Measurements from ENCODE around the gene PCNP. TPM values are rescaled to one million over a fixed set of nuclear protein-coding genes. Genes with fewer than 3 reads are reported as not detected.
"Not testable (repeated sequence)": the region's sequence is repeated elsewhere in the genome, so short reads cannot be mapped to it uniquely, and the experiment has no call there.

The PCNP gene
- total and polyA plus RNA-seq, 2 donors from 2014 or later, result 63.3 to 148 TPM

- Histone ChIP-seq H3K4me1 (ENCODE audit: control insufficient read depth in 2 of 3, insufficient read depth in 2 of 3, low read depth in 1 of 3, low read length in 3 of 3) (no peaks in the 10 kb centered on the region), H3K9ac (ENCODE audit: low read length in 3 of 3) (no peak overlapping the region), H3K27ac (ENCODE audit: low read depth in 2 of 2, low read length in 2 of 2) (no peak overlapping the region), H3K4me3 (ENCODE audit: low read length in 3 of 3) (no peak overlapping the region), H3K9me3 (ENCODE audit: control insufficient read depth in 2 of 3, insufficient read depth in 1 of 3, low read length in 3 of 3) (no peaks in the 10 kb centered on the region), H3K36me3 (ENCODE audit: control insufficient read depth in 2 of 3, insufficient read depth in 3 of 3, low read length in 3 of 3) (no peaks in the 10 kb centered on the region), H3K27me3 (ENCODE audit: control insufficient read depth, insufficient read depth, low read length) (no peaks in the 10 kb centered on the region)
- DNase-seq (no peak), FAIRE-seq (no peak)
- TF ChIP-seq CTCF (IDR thresholded peaks at IDR 0.05; ENCODE audit: borderline replicate concordance, extremely low read depth, insufficient read depth), result no peak
- intact Hi-C loops (cut with DNase I), result no loop called here
These were observed 29.7 kb upstream of the PCNP start for GRCh38 chr3:101544161-101544850.

- FAIRE-seq, result no peak
- intact Hi-C loops (cut with DNase I), result no loop called here
- no peaks in the 10 kb centered on the region for H3K4me1 ChIP-seq (ENCODE audit: control insufficient read depth in 2 of 3, insufficient read depth in 2 of 3, low read depth in 1 of 3, low read length in 3 of 3)
These were observed 25.4 kb upstream of the PCNP start for GRCh38 chr3:101548527-101549105.

GRCh38 chr3:101549473-101549872, 24.5 kb upstream of the PCNP start:
- Histone ChIP-seq H3K4me1 (ENCODE audit: control insufficient read depth in 2 of 3, insufficient read depth in 2 of 3, low read depth in 1 of 3, low read length in 3 of 3) (no peaks in the 10 kb centered on the region), H3K27me3 (ENCODE audit: control insufficient read depth, insufficient read depth, low read length) (no peaks in the 10 kb centered on the region), H3K9ac (ENCODE audit: low read length in 3 of 3) (no peak overlapping the region), H3K9me3 (ENCODE audit: control insufficient read depth in 2 of 3, insufficient read depth in 1 of 3, low read length in 3 of 3) (no peaks in the 10 kb centered on the region), H3K4me3 (ENCODE audit: low read length in 3 of 3) (no peak overlapping the region), H3K27ac (ENCODE audit: low read depth in 2 of 2, low read length in 2 of 2) (no peak overlapping the region), H3K36me3 (ENCODE audit: control insufficient read depth in 2 of 3, insufficient read depth in 3 of 3, low read length in 3 of 3) (no peaks in the 10 kb centered on the region)
- intact Hi-C loops (cut with DNase I), result no loop called here
- TF ChIP-seq CTCF (IDR thresholded peaks at IDR 0.05; ENCODE audit: borderline replicate concordance, extremely low read depth, insufficient read depth), result no peak
- no peak for DNase-seq
- no peak for FAIRE-seq

More at GRCh38 chr3:101548527-101549105, 25.4 kb upstream of the PCNP start:
- DNase-seq, result no peak
- no peaks in the 10 kb centered on the region for H3K9me3 ChIP-seq (ENCODE audit: control insufficient read depth in 2 of 3, insufficient read depth in 1 of 3, low read length in 3 of 3)
- no peak overlapping the region for H3K9ac ChIP-seq (ENCODE audit: low read length in 3 of 3)
- H3K27me3 ChIP-seq (ENCODE audit: control insufficient read depth, insufficient read depth, low read length), result no peaks in the 10 kb centered on the region
- no peak overlapping the region for H3K4me3 ChIP-seq (ENCODE audit: low read length in 3 of 3)
- no peaks in the 10 kb centered on the region for H3K36me3 ChIP-seq (ENCODE audit: control insufficient read depth in 2 of 3, insufficient read depth in 3 of 3, low read length in 3 of 3)
- TF ChIP-seq CTCF (IDR thresholded peaks at IDR 0.05; ENCODE audit: borderline replicate concordance, extremely low read depth, insufficient read depth), result no peak
- no peak overlapping the region for H3K27ac ChIP-seq (ENCODE audit: low read depth in 2 of 2, low read length in 2 of 2)

GRCh38 chr3:101551359-101552081, 22.5 kb upstream of the PCNP start:
- FAIRE-seq; intact Hi-C loops (cut with DNase I): not testable (repeated sequence)

GRCh38 chr3:101553381-101553780, 20.6 kb upstream of the PCNP start:
- FAIRE-seq; H3K4me1 ChIP-seq (ENCODE audit: control insufficient read depth in 2 of 3, insufficient read depth in 2 of 3, low read depth in 1 of 3, low read length in 3 of 3); intact Hi-C loops (cut with DNase I): not testable (repeated sequence)

More at GRCh38 chr3:101551359-101552081, 22.5 kb upstream of the PCNP start:
- not testable (repeated sequence) for H3K9ac ChIP-seq (ENCODE audit: low read length in 3 of 3); H3K36me3 ChIP-seq (ENCODE audit: control insufficient read depth in 2 of 3, insufficient read depth in 3 of 3, low read length in 3 of 3); H3K4me1 ChIP-seq (ENCODE audit: control insufficient read depth in 2 of 3, insufficient read depth in 2 of 3, low read depth in 1 of 3, low read length in 3 of 3); H3K9me3 ChIP-seq (ENCODE audit: control insufficient read depth in 2 of 3, insufficient read depth in 1 of 3, low read length in 3 of 3); H3K27me3 ChIP-seq (ENCODE audit: control insufficient read depth, insufficient read depth, low read length); DNase-seq; H3K27ac ChIP-seq (ENCODE audit: low read depth in 2 of 2, low read length in 2 of 2); H3K4me3 ChIP-seq (ENCODE audit: low read length in 3 of 3)

More at GRCh38 chr3:101553381-101553780, 20.6 kb upstream of the PCNP start:
- not testable (repeated sequence) for H3K9me3 ChIP-seq (ENCODE audit: control insufficient read depth in 2 of 3, insufficient read depth in 1 of 3, low read length in 3 of 3); DNase-seq; H3K27ac ChIP-seq (ENCODE audit: low read depth in 2 of 2, low read length in 2 of 2); H3K9ac ChIP-seq (ENCODE audit: low read length in 3 of 3); H3K27me3 ChIP-seq (ENCODE audit: control insufficient read depth, insufficient read depth, low read length); H3K4me3 ChIP-seq (ENCODE audit: low read length in 3 of 3); H3K36me3 ChIP-seq (ENCODE audit: control insufficient read depth in 2 of 3, insufficient read depth in 3 of 3, low read length in 3 of 3)

Data from kidney (tissue), 14 donors.